ENCODE data around the gene SZT2. TPM values are rescaled to one million over a fixed set of nuclear protein-coding genes. Genes with fewer than 3 reads are reported as not detected.

The SZT2 gene
- total RNA-seq, 1 donor from 2014 or later, result 10.6 TPM

GRCh38 chr1:43348809-43349593, 40.7 kb upstream of the SZT2 start:
- DNase-seq (ENCODE audit: low read depth), result no peak
- peak overlapping the region; percentile 61 for H3K4me3 ChIP-seq (ENCODE audit: low read depth, low read length)

GRCh38 chr1:43349594-43350306, 39.9 kb upstream of the SZT2 start:
- no peak for TF ChIP-seq CTCF (conservative IDR thresholded peaks at IDR 0.05; ENCODE audit: low read depth, low read length)
- DNase-seq (ENCODE audit: low read depth), result no peak
- H3K4me3 ChIP-seq (ENCODE audit: low read depth, low read length), result peak overlapping the region; percentile 61

More at GRCh38 chr1:43348809-43349593, 40.7 kb upstream of the SZT2 start:
- TF ChIP-seq CTCF (conservative IDR thresholded peaks at IDR 0.05; ENCODE audit: low read depth, low read length), result no peak

GRCh38 chr1:43350976-43351375, 38.7 kb upstream of the SZT2 start:
- no peak overlapping the region for H3K4me3 ChIP-seq (ENCODE audit: low read depth, low read length)
- no peak for TF ChIP-seq CTCF (conservative IDR thresholded peaks at IDR 0.05; ENCODE audit: low read depth, low read length)
- DNase-seq (ENCODE audit: low read depth), result no peak

GRCh38 chr1:43351421-43352350, 38.0 kb upstream of the SZT2 start:
- H3K4me3 ChIP-seq (ENCODE audit: low read depth, low read length), result no peak overlapping the region
- no peak for DNase-seq (ENCODE audit: low read depth)
- TF ChIP-seq CTCF (conservative IDR thresholded peaks at IDR 0.05; ENCODE audit: low read depth, low read length), result no peak

- DNase-seq (ENCODE audit: low read depth), result no peak
- no peak for TF ChIP-seq CTCF (conservative IDR thresholded peaks at IDR 0.05; ENCODE audit: low read depth, low read length)
- no peak overlapping the region for H3K4me3 ChIP-seq (ENCODE audit: low read depth, low read length)
Measured at GRCh38 chr1:43352351-43352705, 37.4 kb upstream of the SZT2 start.

GRCh38 chr1:43352881-43353280, 36.8 kb upstream of the SZT2 start:
- DNase-seq (ENCODE audit: low read depth), result no peak
- TF ChIP-seq CTCF (conservative IDR thresholded peaks at IDR 0.05; ENCODE audit: low read depth, low read length), result no peak
- H3K4me3 ChIP-seq (ENCODE audit: low read depth, low read length), result no peak overlapping the region

All from epithelial cell of proximal tubule (primary cell).